Right cardiac atrium (tissue), 5 donors: ENCODE measurements around the gene DEFB125. TPM values are rescaled to one million over a fixed set of nuclear protein-coding genes. Genes with fewer than 3 reads are reported as not detected.
"Not testable (repeated sequence)": the region's sequence is repeated elsewhere in the genome, so short reads cannot be mapped to it uniquely, and the experiment has no call there.

ENCODE experiments used
- ATAC-seq, 2 donors: fragments of 200-7000 bp; cut with Tn5 transposase; one replicate each; pipeline versions ENCODE4 v1.8.0 to v1.9.1; 2020; ENCODE audit warnings: moderate library complexity in 2 of 2, mild to moderate bottlenecking in 1 of 2
- DNase-seq, 3 donors: peaks; one replicate each; pipeline ENCODE4 v3.0.0-alpha.2; 2020
- H3K27ac ChIP-seq: one replicate; pipeline ENCODE4 v1.5.1; 2013; ENCODE audit warnings: mild to moderate bottlenecking, low read length, control low read depth, moderate library complexity
- H3K27me3 ChIP-seq: one replicate; pipeline ENCODE4 v1.6.1; 2013; ENCODE audit not compliant: control insufficient read depth, insufficient read depth
- H3K4me1 ChIP-seq: one replicate; pipeline ENCODE4 v1.6.1; 2013; ENCODE audit warnings: low read length; ENCODE audit not compliant: control insufficient read depth, insufficient read depth
- H3K4me3 ChIP-seq: one replicate; pipeline ENCODE4 v1.5.1; 2013; ENCODE audit warnings: low read length, control low read depth
- H3K9me3 ChIP-seq: one replicate; pipeline ENCODE4 v1.6.1; 2013; ENCODE audit warnings: low read length; ENCODE audit not compliant: control insufficient read depth
- WGBS: extraction: QIAGEN DNeasy Blood & Tissue Kit; methylation state at CpG from one replicate; pipeline ENCODE4 v1.1.7; 2013; 5-methylcytosine and 5-hydroxymethylcytosine counted together
- intact Hi-C, 4 donors: fragments of 100-400 bp; cut with DNase I; formaldehyde crosslinking; loops; one replicate each; pipeline versions ENCODE4 v1.11.0 to v1.14.0; 2022 to 2023
- polyA plus RNA-seq: library from polyadenylated mRNA; stranded (reverse); fragments of 200-250 nt; gene quantifications from one replicate; pipeline ENCODE4 v1.2.3, GENCODE V29; 2013
- total RNA-seq, 4 donors: library from RNA; stranded (reverse); fragmentation: NEBNext Ultra II Directional; extraction: Animal tissue kit (Norgen Biotek cat#: 25700); gene quantifications; one replicate each; pipeline ENCODE4 v1.2.1, GENCODE V29; 2021
- donor health status: healthy with polysubstance abuse.
- donor health status: DM: no; HTN: yes; CAD: no.
- donor health status: DM: no; HTN: no; CAD: no.
- donor health status: DM: no; HTN: yes; CAD: no; lungs with severe emphysema.
- donor health status: DM: yes; HTN: yes; CAD: no.

The DEFB125 gene
- total and polyA plus RNA-seq, 5 donors = not detected

- intact Hi-C loops = no loop called here
- ATAC-seq = no peak
These were observed 6.2 kb downstream of the DEFB125 start for GRCh38 chr20:93641-94040.

DNA sequence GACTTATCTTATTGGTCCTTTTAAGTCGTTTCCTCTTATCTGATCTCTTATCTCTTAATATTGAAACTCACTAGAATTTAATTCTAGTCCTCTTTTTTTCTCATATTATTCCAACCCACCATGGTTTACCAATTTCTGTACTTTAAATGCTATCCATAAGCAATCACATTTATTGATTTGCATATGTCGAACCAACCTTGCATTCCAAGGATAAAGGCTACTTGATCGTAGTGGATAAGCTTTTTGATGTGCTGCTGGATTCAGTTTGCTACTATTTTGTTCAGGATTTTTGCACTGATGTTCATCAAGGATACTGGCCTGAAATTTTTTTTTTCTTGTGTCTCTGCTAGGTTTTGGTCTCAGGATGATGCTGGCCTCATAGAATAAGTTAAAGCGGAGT is 7.7 kb downstream of the DEFB125 start:
- DNase-seq (no peak), ATAC-seq (no peak)
- H3K4me1 ChIP-seq = no peaks in the 10 kb centered on the region
- no peak overlapping the region for H3K4me3 ChIP-seq
- no peaks in the 10 kb centered on the region for H3K9me3 ChIP-seq
- intact Hi-C loops = no loop called here
- H3K27ac ChIP-seq = no peak overlapping the region
- 78% methylated on average over 4 of the region's 4 CpGs for WGBS
- H3K27me3 ChIP-seq = no peaks in the 10 kb centered on the region

More at GRCh38 chr20:93641-94040, 6.2 kb downstream of the DEFB125 start:
- Histone ChIP-seq H3K27me3 (no peaks in the 10 kb centered on the region), H3K4me1 (no peaks in the 10 kb centered on the region), H3K27ac (no peak overlapping the region), H3K9me3 (no peaks in the 10 kb centered on the region), H3K4me3 (no peak overlapping the region)
- no peak for DNase-seq

GRCh38 chr20:97691-98090 is 10.2 kb downstream of the DEFB125 start:
- H3K9me3 ChIP-seq, DNase-seq, H3K4me1 ChIP-seq, H3K27ac ChIP-seq, intact Hi-C loops, H3K4me3 ChIP-seq, H3K27me3 ChIP-seq, ATAC-seq: not testable (repeated sequence)
- 72% methylated on average over 5 of the region's 5 CpGs for WGBS

DNA sequence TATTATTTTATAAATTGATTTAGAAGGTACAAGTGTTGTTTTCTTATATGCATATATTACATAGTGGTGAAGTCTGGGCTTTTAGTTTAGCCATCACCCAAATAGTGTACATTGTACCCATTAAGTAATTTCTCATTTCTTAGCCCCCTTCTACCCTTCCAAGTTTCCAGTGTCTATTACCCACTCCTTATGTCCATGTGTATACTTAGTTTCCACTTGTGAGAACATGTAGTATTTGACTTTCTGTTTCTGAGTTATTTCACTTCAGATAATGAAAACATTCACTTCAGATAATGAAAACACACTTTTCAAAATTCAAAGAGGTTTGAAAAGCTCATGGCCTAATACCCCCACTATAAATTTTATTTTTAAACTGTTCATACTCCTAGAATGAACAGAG is 14.5 kb downstream of the DEFB125 start:
- Histone ChIP-seq H3K27ac (no peak overlapping the region), H3K27me3 (no peaks in the 10 kb centered on the region), H3K4me3 (no peak overlapping the region), H3K9me3 (no peaks in the 10 kb centered on the region), H3K4me1 (no peaks in the 10 kb centered on the region)
- DNase-seq = no peak
- no peak for ATAC-seq
- intact Hi-C loops = no loop called here

- no peak overlapping the region for H3K4me3 ChIP-seq
- no peak overlapping the region for H3K27ac ChIP-seq
- WGBS = 83% methylated on average over 5 of the region's 5 CpGs
- DNase-seq (peak in 2 of 3 donors; percentile 14 to 31), ATAC-seq (no peak)
- H3K27me3 ChIP-seq = no peaks in the 10 kb centered on the region
- intact Hi-C loops = no loop called here
- H3K4me1 ChIP-seq = no peaks in the 10 kb centered on the region
- H3K9me3 ChIP-seq = no peaks in the 10 kb centered on the region
These were observed 16.0 kb downstream of the DEFB125 start for GRCh38 chr20:103456-103855.

GRCh38 chr20:112396-112795 is 24.9 kb downstream of the DEFB125 start:
- ATAC-seq (no peak), DNase-seq (no peak)
- no peak overlapping the region for H3K4me3 ChIP-seq
- intact Hi-C loops = no loop called here
- no peak overlapping the region for H3K27ac ChIP-seq
- no peaks in the 10 kb centered on the region for H3K4me1 ChIP-seq
- no peaks in the 10 kb centered on the region for H3K27me3 ChIP-seq
- no peaks in the 10 kb centered on the region for H3K9me3 ChIP-seq

GRCh38 chr20:117518-117917 is 30.0 kb downstream of the DEFB125 start:
- no peaks in the 10 kb centered on the region for H3K27me3 ChIP-seq
- H3K9me3 ChIP-seq = no peaks in the 10 kb centered on the region

GRCh38 chr20:129786-130323 is 42.4 kb downstream of the DEFB125 start:
- H3K27ac ChIP-seq, intact Hi-C loops, H3K9me3 ChIP-seq, DNase-seq, H3K4me3 ChIP-seq, H3K4me1 ChIP-seq, H3K27me3 ChIP-seq, ATAC-seq: not testable (repeated sequence)
- 86% methylated on average over 28 of the region's 28 CpGs for WGBS

More at GRCh38 chr20:117518-117917, 30.0 kb downstream of the DEFB125 start:
- intact Hi-C loops = no loop called here
- DNase-seq = no peak
- H3K27ac ChIP-seq = no peak overlapping the region
- no peak for ATAC-seq
- no peaks in the 10 kb centered on the region for H3K4me1 ChIP-seq
- H3K4me3 ChIP-seq = no peak overlapping the region

- peak in 1 of 2 donors; percentile 50 for ATAC-seq
- H3K4me1 ChIP-seq = no peaks in the 10 kb centered on the region
- H3K27ac ChIP-seq = no peak overlapping the region
- no peaks in the 10 kb centered on the region for H3K27me3 ChIP-seq
- 70% methylated on average over 11 of the region's 11 CpGs for WGBS
- no peaks in the 10 kb centered on the region for H3K9me3 ChIP-seq
- no peak overlapping the region for H3K4me3 ChIP-seq
- no peak for DNase-seq
- intact Hi-C loops = no loop called here
These were observed 50.4 kb downstream of the DEFB125 start for GRCh38 chr20:137668-138490.

DNA sequence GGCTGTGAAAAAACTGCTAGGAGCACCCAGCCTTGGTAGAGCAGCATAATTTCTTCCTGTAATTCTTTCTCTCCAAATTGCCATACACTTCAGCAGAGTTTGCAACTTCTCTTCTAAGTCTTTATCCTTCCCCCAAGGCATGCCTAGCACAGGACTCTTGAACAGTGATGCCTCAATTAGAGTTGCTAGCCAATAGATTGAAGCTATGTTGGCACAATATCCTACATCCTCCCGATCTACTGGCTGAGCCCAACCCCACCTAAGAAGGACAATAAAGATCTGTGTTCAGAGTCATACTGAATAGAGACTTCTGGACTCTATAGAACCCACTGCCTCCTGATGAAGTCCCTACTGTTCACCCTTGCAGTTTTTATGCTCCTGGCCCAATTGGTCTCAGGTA is 54.8 kb downstream of the DEFB125 start, which contains the start of gene DEFB126:
TSS of gene DEFB126 (plus strand) at position 301 of the 400 bp plus-strand sequence. CDS start at position 340, 39 bp downstream.
- 45% methylated on average over 1 of the region's 1 CpG for WGBS
- Histone ChIP-seq H3K27ac (no peak within 1 kb of the TSS), H3K4me1 (no peaks in the 10 kb centered on the region), H3K27me3 (no peaks in the 10 kb centered on the region), H3K9me3 (no peaks in the 10 kb centered on the region), H3K4me3 (no peak within 1 kb of the TSS)
- DNase-seq (no peak), ATAC-seq (no peak)
- intact Hi-C loops = no loop called here

DNA sequence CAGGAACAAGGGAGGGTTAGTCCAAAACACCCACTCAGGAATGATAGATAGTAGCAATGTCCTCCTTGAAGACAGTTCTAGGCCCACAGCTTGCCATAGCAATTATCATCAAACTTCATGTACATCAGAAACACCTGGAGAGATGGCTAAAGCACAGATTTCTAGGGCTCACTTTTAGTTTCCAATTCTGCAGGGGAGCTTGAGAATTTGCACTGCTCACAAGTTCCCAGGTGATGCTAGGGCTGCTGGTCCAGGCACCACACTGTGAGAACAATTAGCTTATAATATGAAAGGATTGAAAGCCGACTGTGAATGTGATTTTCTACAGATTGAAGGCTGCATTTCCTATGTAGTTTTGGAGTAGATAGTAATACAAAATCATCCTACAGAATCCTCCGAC is 58.4 kb downstream of the DEFB125 start:
- Histone ChIP-seq H3K27ac (no peak overlapping the region), H3K4me1 (no peaks in the 10 kb centered on the region), H3K27me3 (no peaks in the 10 kb centered on the region), H3K4me3 (no peak overlapping the region), H3K9me3 (no peaks in the 10 kb centered on the region)
- WGBS = 54% methylated on average over 2 of the region's 2 CpGs
- intact Hi-C loops = no loop called here
- ATAC-seq = no peak
- DNase-seq = no peak
